Activated CD8-positive, alpha-beta T cell treated with anti-CD3 and anti-CD28 coated beads, Interleukin-2, amount 10 ng/mL, durations not matched to agents 7 days and 5 days (primary cell): ENCODE measurements around the gene GDF2. TPM values are rescaled to one million over a fixed set of nuclear protein-coding genes. Genes with fewer than 3 reads are reported as not detected.
A peak's percentile ranks its signal among the peaks of the same experiment; 100 is the strongest.

Source experiments
- ATAC-seq: fragments of 150-1000 bp; cut with Tn5 transposase; one replicate; pipeline ENCODE4 v1.10.0; 2021; ENCODE audit warnings: moderate library complexity
- CTCF ChIA-PET: fragments of 350-600 bp; sonication (Branson Sonifier 250); formaldehyde crosslinking; loops from one replicate; lab custom pipeline; 2021; ENCODE audit warnings: antibody characterized with exemption; lab: Charles Lee
- POLR2A ChIA-PET: fragments of 350-600 bp; sonication (Branson Sonifier 250); formaldehyde crosslinking; loops from one replicate; lab custom pipeline; 2021; ENCODE audit warnings: antibody characterized with exemption; lab: Charles Lee
- DNase-seq: peaks from one replicate; pipeline ENCODE4 v3.0.0-alpha.2; 2020
- H3K27ac Mint-ChIP-seq: one replicate; pipeline ENCODE4 v1.8.0; 2021; ENCODE audit warnings: mild to moderate bottlenecking, mixed read lengths
- H3K27me3 Mint-ChIP-seq: one replicate; pipeline ENCODE4 v1.8.0; 2021; ENCODE audit warnings: low read depth, mixed read lengths
- H3K36me3 Mint-ChIP-seq: one replicate; pipeline ENCODE4 v1.8.0; 2021; ENCODE audit warnings: low read depth, mixed read lengths
- H3K4me1 Mint-ChIP-seq: one replicate; pipeline ENCODE4 v1.8.0; 2021; ENCODE audit warnings: low read depth, mixed read lengths
- H3K4me3 Mint-ChIP-seq: one replicate; pipeline ENCODE4 v1.8.0; 2021; ENCODE audit warnings: mild to moderate bottlenecking, mixed read lengths
- H3K9me3 Mint-ChIP-seq: one replicate; pipeline ENCODE4 v1.8.0; 2022; ENCODE audit warnings: mixed read lengths; ENCODE audit not compliant: insufficient read depth
- total RNA-seq, 2 experiments: library from RNA; stranded (reverse); gene quantifications; one replicate each; pipeline ENCODE4 v1.2.3, GENCODE V29; 2021

The GDF2 gene
- total RNA-seq, 2 experiments from 2014 or later, result not detected

GRCh38 chr10:47294057-47294456, 28.2 kb upstream of the GDF2 start:
- Mint-ChIP-seq H3K27me3 (peaks cover 23% of the 10 kb centered on the region), H3K27ac (no peak overlapping the region), H3K36me3 (no peaks in the 10 kb centered on the region), H3K9me3 (no peaks in the 10 kb centered on the region), H3K4me3 (no peak overlapping the region), H3K4me1 (no peaks in the 10 kb centered on the region)
- CTCF ChIA-PET, result no interaction called here
- no peak for ATAC-seq
- DNase-seq, result no peak
- POLR2A ChIA-PET, result no interaction called here

DNA sequence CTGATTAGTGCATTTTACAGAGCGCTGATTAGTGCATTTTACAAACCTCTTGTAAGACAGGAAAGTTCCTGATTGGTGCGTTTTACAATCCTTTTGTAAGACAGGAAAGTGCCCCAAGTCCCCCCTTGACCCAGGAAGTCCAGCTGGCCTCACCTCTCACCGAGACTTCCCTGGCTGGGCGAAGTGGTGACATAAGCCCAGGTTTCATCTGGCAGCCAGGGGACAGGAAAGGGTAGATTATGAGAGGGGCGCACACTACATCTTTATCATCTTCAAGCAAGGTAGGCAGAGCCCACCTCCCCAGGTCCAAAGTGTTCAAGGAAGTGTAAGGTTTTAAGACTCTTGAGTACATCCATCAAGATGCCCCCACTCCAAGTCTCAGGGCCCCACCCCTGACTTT, 27.8 kb upstream of the GDF2 start:
- Mint-ChIP-seq H3K27ac (no peak overlapping the region), H3K4me3 (no peak overlapping the region), H3K4me1 (no peaks in the 10 kb centered on the region), H3K27me3 (peaks cover 27% of the 10 kb centered on the region), H3K36me3 (no peaks in the 10 kb centered on the region), H3K9me3 (no peaks in the 10 kb centered on the region)
- ChIA-PET CTCF (no interaction called here), POLR2A (no interaction called here)
- ATAC-seq, result no peak
- no peak for DNase-seq

- Mint-ChIP-seq H3K9me3 (no peaks in the 10 kb centered on the region), H3K27me3 (peaks cover 30% of the 10 kb centered on the region), H3K4me3 (no peak overlapping the region), H3K36me3 (no peaks in the 10 kb centered on the region), H3K27ac (no peak overlapping the region), H3K4me1 (no peaks in the 10 kb centered on the region)
- CTCF ChIA-PET, result no interaction called here
- ATAC-seq (no peak), DNase-seq (no peak)
- POLR2A ChIA-PET, result no interaction called here
Observed at GRCh38 chr10:47295411-47295810, 26.8 kb upstream of the GDF2 start.

GRCh38 chr10:47296156-47296894, 25.9 kb upstream of the GDF2 start:
- no peaks in the 10 kb centered on the region for H3K36me3 Mint-ChIP-seq
- ChIA-PET CTCF (interaction anchor here (1.2 to 1.6 kb wide), 3 partner anchors 10 to 68 kb away, joined by 3 to 8 read pairs (median 4); no protein-coding TSS in a partner anchor), POLR2A (no interaction called here)
- no peak overlapping the region for H3K27ac Mint-ChIP-seq
- H3K27me3 Mint-ChIP-seq, result peaks cover 37% of the 10 kb centered on the region
- H3K4me1 Mint-ChIP-seq, result peaks cover 3% of the 10 kb centered on the region
- no peaks in the 10 kb centered on the region for H3K9me3 Mint-ChIP-seq
- no peak for ATAC-seq
- H3K4me3 Mint-ChIP-seq, result no peak overlapping the region
- no peak for DNase-seq

DNA sequence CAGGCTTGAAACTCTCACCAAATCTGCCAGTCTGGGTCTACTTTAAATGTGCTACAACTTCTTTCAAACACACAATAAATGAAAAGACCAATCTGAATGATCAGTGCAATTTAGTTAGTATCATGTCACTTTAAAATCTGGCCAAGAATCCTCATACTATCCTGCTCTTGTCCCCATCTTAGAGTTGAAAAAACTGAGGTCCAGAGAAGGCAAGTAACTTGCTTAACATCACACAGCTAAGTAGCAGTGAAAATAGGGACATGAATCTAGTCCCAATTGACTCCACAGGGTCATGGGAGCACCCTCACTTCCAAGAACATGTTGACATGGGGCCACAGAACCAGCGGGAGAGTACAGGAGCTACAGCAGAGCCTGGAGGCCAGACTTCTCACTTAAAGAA, 25.3 kb upstream of the GDF2 start:
- Mint-ChIP-seq H3K36me3 (no peaks in the 10 kb centered on the region), H3K4me1 (peaks cover 3% of the 10 kb centered on the region), H3K9me3 (no peaks in the 10 kb centered on the region), H3K4me3 (no peak overlapping the region), H3K27ac (no peak overlapping the region), H3K27me3 (peaks cover 37% of the 10 kb centered on the region)
- DNase-seq (no peak), ATAC-seq (no peak)
- ChIA-PET CTCF (interaction anchor here (1.2 to 3.1 kb wide), 5 partner anchors 9 to 249 kb away, joined by 3 to 10 read pairs (median 6); no protein-coding TSS in a partner anchor), POLR2A (no interaction called here)

- POLR2A ChIA-PET, result no interaction called here
- Mint-ChIP-seq H3K27ac (no peak overlapping the region), H3K4me1 (peaks cover 3% of the 10 kb centered on the region), H3K4me3 (no peak overlapping the region), H3K27me3 (peaks cover 39% of the 10 kb centered on the region), H3K36me3 (no peaks in the 10 kb centered on the region), H3K9me3 (no peaks in the 10 kb centered on the region)
- CTCF ChIA-PET, result interaction anchor here (1.2 to 3.1 kb wide), 7 partner anchors 8 to 250 kb away, joined by 3 to 10 read pairs (median 7); no protein-coding TSS in a partner anchor
- DNase-seq (no peak), ATAC-seq (no peak)
Observed at GRCh38 chr10:47297866-47298540, 24.3 kb upstream of the GDF2 start.

DNA sequence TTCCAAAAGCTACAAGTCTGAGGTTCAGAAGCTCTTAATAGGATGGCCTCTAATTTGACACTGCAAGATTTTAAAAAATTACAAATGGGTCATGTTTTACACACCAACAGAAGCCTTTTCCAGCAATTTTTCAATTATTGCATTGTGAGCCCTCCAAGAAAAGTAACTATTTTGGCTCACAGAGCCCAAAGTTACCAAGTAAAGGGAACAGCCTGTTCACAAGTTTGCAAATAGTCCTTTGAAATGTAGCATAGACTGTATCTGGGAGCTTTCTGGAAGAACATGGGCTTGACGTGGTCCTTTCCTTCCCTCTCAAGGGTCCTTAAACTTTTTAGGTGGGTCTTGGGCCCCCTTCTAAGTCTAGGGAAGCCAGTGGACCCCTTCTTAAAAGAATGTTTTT, 23.5 kb upstream of the GDF2 start:
- Mint-ChIP-seq H3K4me1 (peaks cover 3% of the 10 kb centered on the region), H3K9me3 (no peaks in the 10 kb centered on the region), H3K27me3 (peaks cover 40% of the 10 kb centered on the region), H3K27ac (no peak overlapping the region), H3K4me3 (no peak overlapping the region), H3K36me3 (no peaks in the 10 kb centered on the region)
- no peak for DNase-seq
- no peak for ATAC-seq
- ChIA-PET POLR2A (no interaction called here), CTCF (interaction anchor here (1.3 to 3.1 kb wide), 3 partner anchors 13 to 250 kb away, joined by 7 to 10 read pairs (median 9); no protein-coding TSS in a partner anchor)

DNA sequence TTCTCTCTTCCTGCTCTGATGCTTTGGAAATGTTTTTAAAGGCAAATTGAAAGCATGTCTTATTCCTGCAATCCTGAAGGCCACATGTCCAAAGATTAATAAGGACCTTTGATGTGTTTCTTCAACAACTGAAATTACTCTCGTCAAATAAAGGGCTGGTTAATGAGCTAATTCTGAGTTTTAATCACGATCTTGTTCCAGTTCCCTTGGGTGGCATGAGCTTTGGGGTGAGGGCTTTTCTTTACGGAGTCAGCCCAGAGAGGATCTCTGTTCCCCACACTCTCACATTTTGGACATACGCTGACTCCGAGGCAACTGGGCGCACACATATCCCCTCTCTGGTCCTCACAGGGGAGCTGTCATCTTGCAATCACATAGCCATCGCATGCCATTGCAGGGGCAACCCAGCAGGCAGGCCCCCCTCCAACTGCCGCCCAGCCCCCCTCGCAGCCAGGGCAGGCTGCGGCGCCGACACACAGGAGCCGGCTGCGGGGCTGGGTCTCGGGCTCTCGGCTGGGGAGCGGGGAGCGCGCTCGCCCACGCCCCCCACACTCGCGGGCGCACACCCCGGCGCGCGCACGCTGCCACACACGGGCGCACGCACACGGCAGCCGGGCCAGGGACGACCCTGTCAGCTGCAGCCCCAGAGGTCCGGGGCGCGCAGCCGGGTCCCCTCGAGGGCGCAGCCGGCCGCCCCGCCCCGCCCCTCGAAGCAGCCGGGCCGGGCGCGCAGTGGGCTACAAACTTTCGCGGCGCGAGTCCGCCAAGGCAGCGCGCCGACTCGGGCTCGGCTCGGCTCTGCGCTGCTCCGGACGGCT, 22.4 kb upstream of the GDF2 start, which contains the start of gene GDF10:
Gene GDF10, plus strand, starts transcription at position 587 of the 818 bp plus-strand sequence. CDS start 455 bp downstream, outside the sequence.
- Mint-ChIP-seq H3K27ac (no peak within 1 kb of the TSS), H3K9me3 (no peaks in the 10 kb centered on the region), H3K36me3 (no peaks in the 10 kb centered on the region), H3K27me3 (peaks cover 38% of the 10 kb centered on the region), H3K4me1 (peaks cover 3% of the 10 kb centered on the region), H3K4me3 (peak within 1 kb of the TSS; percentile 24)
- DNase-seq, result no peak
- CTCF ChIA-PET, result interaction anchor here (1.9 to 3.1 kb wide), 2 partner anchors 12 to 251 kb away, joined by 9 to 10 read pairs; no protein-coding TSS in a partner anchor
- POLR2A ChIA-PET, result no interaction called here
- peak; percentile 60 for ATAC-seq

DNA sequence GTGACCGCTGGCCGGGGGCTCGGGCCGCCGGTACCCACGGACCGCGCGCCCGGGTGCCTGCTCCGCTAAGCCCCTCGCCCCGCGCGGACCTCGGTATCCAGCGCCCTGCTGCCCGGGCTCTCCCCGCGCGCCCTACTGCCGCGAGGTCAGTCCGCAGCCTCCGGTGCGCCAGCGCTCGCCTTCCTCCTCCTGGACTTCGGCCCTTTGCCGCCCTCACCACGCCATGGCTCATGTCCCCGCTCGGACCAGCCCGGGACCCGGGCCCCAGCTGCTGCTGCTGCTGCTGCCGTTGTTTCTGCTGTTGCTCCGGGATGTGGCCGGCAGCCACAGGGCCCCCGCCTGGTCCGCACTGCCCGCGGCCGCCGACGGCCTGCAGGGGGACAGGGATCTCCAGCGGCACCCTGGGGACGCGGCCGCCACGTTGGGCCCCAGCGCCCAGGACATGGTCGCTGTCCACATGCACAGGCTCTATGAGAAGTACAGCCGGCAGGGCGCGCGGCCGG, 21.8 kb upstream of the GDF2 start:
- no peaks in the 10 kb centered on the region for H3K9me3 Mint-ChIP-seq
- ATAC-seq, result peak; percentile 22

DNA sequence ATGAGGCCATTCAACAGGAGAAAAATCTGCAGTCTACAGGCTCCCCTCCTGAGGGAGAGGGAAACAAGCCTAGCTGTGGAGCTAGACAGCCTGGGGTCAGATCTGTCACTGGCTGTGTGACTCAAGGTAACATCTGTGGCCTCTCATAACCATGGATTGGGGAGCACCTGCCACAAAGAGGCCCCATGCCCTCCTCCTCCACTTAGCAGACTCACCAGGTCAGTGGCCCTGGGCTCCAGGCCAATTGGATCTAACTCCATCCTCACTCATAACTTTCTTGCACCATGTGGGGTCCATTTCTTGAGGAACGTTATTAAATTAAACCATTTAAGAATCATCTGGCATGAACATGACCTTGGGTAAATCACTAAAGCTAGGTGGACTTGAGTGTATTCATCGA, 20.4 kb upstream of the GDF2 start:
- POLR2A ChIA-PET, result no interaction called here
- H3K9me3 Mint-ChIP-seq, result no peaks in the 10 kb centered on the region
- H3K4me3 Mint-ChIP-seq, result no peak overlapping the region
- H3K27me3 Mint-ChIP-seq, result peaks cover 37% of the 10 kb centered on the region
- ATAC-seq, result no peak
- H3K27ac Mint-ChIP-seq, result no peak overlapping the region
- H3K36me3 Mint-ChIP-seq, result no peaks in the 10 kb centered on the region
- no peak for DNase-seq
- CTCF ChIA-PET, result interaction anchor here (1.1 to 1.2 kb wide), 2 partner anchors 10 to 254 kb away, joined by 4 to 6 read pairs; no protein-coding TSS in a partner anchor
- H3K4me1 Mint-ChIP-seq, result peaks cover 3% of the 10 kb centered on the region

More for the DNA sequence above, 21.8 kb upstream of the GDF2 start:
- ChIA-PET CTCF (interaction anchor here (1.2 kb wide), 1 partner anchor 11 kb away, joined by 6 read pairs; no protein-coding TSS in a partner anchor), POLR2A (no interaction called here)
- peak overlapping the region; percentile 24 for H3K4me3 Mint-ChIP-seq
- no peak overlapping the region for H3K27ac Mint-ChIP-seq
- peaks cover 3% of the 10 kb centered on the region for H3K4me1 Mint-ChIP-seq
- H3K36me3 Mint-ChIP-seq, result no peaks in the 10 kb centered on the region
- H3K27me3 Mint-ChIP-seq, result peaks cover 38% of the 10 kb centered on the region
- no peak for DNase-seq

- CTCF ChIA-PET, result interaction anchor here (1.0 to 1.5 kb wide), 7 partner anchors 8 to 278 kb away, joined by 3 to 6 read pairs (median 5); no protein-coding TSS in a partner anchor
- Mint-ChIP-seq H3K27ac (no peak overlapping the region), H3K9me3 (no peaks in the 10 kb centered on the region), H3K4me1 (peaks cover 3% of the 10 kb centered on the region), H3K27me3 (peaks cover 26% of the 10 kb centered on the region), H3K36me3 (no peaks in the 10 kb centered on the region), H3K4me3 (no peak overlapping the region)
- POLR2A ChIA-PET, result no interaction called here
- no peak for ATAC-seq
- no peak for DNase-seq
Observed at GRCh38 chr10:47303105-47303504, 19.1 kb upstream of the GDF2 start.
